ENCODE data around the gene TFDP1.

DNA sequence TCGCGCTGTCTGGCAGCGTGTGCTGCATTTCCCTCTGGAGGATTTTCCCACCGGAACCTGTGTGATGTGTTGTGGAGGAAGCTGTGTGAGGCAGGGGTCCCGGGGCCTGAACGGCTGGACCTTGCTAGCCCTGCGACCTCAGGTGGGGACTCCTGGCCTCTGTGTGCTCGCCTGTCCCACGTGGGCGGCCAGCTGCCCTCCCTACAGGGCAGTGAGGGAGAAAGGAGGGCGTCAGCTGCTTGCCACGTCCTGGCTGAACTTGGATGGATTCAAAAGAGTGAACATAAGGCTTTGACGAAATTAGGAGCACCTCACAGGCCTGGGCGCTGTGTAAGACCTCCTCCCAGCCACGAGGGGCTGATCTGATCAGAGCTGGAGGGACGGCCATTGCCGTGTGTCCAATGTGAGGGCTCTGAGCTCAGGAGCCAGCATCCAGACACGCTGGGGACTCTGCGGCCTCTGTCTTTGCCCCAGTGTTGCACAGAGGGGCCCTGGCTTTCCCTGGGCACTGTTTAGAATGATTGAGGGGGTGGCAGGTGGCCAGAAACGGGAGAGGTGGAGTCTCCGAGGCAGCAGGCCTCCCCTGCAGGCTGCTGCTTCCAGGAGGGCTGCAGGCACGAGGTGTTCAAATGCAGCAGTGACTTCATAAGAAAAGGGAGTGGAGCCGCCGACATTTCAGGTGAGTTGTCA lies 13.0 kb downstream of the TFDP1 start:
- TF ChIP-seq, protein P1, sequence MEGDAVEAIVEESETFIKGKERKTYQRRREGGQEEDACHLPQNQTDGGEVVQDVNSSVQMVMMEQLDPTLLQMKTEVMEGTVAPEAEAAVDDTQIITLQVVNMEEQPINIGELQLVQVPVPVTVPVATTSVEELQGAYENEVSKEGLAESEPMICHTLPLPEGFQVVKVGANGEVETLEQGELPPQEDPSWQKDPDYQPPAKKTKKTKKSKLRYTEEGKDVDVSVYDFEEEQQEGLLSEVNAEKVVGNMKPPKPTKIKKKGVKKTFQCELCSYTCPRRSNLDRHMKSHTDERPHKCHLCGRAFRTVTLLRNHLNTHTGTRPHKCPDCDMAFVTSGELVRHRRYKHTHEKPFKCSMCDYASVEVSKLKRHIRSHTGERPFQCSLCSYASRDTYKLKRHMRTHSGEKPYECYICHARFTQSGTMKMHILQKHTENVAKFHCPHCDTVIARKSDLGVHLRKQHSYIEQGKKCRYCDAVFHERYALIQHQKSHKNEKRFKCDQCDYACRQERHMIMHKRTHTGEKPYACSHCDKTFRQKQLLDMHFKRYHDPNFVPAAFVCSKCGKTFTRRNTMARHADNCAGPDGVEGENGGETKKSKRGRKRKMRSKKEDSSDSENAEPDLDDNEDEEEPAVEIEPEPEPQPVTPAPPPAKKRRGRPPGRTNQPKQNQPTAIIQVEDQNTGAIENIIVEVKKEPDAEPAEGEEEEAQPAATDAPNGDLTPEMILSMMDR (conservative IDR thresholded peaks at IDR 0.05 in 1 of 2, IDR thresholded peaks at IDR 0.05 in 1 of 2; ENCODE audit: low read depth in 1 of 2, low read length in 2 of 2) = no peak
- no peak for TF ChIP-seq EZH2 (IDR thresholded peaks at IDR 0.05; ENCODE audit: low read length, missing control alignments)

Data from fibroblast of lung (primary cell).